AG08395 (cell line): Measurements from ENCODE around the gene SLC66A1.
"Not testable (repeated sequence)": the region's sequence is repeated elsewhere in the genome, so short reads cannot be mapped to it uniquely, and the experiment has no call there.

Experiments used
- DNase-seq: peaks from one replicate; pipeline ENCODE4 v3.0.0; 2012; ENCODE audit warnings: mixed read lengths, low spot score

Gene SLC66A1, protein sequence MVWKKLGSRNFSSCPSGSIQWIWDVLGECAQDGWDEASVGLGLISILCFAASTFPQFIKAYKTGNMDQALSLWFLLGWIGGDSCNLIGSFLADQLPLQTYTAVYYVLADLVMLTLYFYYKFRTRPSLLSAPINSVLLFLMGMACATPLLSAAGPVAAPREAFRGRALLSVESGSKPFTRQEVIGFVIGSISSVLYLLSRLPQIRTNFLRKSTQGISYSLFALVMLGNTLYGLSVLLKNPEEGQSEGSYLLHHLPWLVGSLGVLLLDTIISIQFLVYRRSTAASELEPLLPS

DNA sequence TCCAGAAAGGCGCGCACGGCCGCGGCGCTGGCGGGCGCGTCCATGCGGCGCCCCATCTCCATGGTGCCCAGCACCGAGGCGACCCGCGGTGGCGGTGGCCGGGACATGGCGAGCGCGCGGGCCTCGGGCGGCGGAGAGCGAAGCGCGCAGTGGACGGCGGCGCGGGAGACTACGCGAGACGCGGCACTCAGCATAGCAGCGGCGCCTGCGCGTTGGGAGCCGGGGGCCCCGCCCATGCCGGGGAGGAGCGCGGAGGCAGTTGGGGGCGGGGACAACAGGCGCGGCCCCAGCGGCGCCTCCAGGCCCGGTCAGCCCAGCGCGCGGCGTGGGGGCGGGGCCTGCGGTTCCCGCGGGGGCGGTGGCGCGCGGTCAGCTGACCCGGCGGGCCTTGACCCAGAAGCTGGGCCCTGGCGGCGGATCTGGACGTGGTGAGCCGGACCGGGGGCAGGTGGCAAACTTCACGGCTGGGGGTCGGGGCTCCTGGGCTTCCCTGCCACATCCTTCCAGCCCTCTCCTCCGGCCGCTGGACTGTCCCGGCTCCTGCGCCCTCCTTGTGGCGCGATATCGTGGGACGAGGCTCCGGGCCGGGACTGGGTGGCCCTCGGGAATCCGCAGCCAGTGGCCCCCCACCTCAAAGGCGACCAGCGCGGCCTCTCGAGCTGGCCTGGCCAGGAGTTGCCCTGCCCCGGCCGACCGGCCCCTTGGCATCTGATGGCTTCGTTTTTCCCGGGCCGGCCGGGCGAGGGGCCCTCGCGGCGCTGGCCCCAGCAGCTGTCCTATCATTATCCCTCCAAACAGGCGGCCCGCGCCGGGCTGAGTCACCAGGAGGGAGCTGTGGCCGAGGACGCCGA lies at the start of gene SLC66A1, which contains the start of gene AKR7A2:
SLC66A1 (plus strand) TSS at position 396 of the 851 bp plus-strand sequence. CDS start 5,352 bp downstream, outside the sequence.
AKR7A2 (minus strand) TSS at position 214 of the 851 bp plus-strand sequence; CDS start at position 194, 20 bp downstream.
- peak; percentile 99 for DNase-seq

GRCh38 chr1:19262744-19263143 lies 49.4 kb upstream of the SLC66A1 start:
- DNase-seq, result no peak

DNA sequence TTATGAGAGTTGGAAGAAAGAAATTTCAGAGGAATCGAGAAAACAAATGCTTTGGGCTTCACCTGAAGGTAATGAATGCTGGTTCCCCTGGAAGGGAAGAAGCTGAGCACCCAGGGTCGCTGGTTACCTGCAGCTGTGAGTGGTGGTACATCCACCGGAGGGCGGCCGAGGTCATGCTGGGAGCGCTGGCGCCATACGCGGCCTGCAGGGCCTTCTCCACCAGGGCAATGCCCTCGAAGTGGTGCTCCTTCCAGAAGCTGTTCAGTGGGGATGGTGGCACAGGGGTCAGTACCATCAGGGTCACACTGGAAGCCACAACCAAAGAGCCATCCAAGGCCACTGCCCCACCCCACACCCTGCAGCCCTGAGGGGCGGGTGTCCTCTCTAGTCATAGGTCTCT lies 43.7 kb upstream of the SLC66A1 start:
- DNase-seq, result no peak

DNA sequence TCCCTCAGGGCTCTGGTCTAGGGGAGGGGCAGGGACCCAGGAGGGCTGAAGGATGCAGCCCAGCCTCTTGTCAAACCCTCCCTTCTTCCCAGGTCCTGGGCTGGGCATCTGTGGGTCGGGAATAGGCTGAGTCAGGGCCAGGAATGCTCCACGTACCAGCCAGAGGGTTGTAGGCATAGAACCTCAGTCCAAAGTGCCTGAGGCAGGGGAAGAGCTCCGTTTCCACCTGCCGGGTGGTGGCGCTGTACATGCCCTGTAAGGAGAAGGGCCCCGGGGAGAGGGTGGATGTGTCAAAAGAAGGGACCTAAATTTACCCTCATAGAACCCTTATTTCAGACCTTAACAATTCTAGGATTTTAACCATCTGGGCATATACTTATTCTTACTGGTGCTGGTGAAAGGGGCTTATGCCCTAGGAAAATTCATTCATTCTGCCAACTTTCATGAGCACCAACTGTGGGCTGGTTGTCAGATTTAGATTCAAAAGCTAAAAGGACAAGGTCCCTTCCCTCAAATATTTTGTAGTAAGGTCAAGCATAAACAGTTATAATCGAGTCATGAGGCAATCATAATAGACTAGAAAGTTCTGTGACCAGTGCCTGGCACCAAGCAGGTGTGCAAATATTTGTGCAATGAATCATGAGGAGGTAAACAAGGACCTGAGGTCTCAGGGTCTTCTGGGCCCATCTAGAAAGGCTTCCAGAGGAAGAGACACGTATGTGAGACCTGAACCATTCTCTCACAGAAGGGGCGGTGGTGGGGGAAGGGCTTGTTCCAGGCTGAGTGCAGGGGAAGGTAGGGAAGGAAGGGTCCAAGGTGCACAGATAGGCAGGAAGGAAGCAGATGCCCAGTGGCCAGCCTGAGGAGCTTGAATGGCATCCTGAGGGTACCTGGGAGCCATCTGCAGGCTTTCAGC lies 42.4 kb upstream of the SLC66A1 start:
- DNase-seq, result not testable (repeated sequence)

DNA sequence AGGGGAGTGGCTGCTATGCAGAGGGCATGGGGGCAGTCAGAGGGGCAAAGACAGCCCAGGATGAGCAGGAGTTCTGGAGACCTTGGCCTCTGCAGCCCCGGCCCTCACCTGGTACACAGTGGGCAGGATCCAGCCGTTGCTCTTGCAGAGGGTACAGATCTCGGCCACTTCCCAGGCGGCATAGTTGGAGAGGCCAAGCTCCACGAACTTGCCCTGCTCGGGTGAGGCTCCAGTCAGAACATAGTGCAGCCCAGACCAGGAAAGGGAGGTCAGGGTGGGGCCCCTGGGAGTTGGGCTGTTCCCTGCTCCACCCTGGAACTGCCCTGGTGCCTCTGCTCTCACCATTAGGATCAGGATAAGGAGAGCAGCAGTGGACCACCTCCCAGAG lies 41.8 kb upstream of the SLC66A1 start:
- not testable (repeated sequence) for DNase-seq

DNA sequence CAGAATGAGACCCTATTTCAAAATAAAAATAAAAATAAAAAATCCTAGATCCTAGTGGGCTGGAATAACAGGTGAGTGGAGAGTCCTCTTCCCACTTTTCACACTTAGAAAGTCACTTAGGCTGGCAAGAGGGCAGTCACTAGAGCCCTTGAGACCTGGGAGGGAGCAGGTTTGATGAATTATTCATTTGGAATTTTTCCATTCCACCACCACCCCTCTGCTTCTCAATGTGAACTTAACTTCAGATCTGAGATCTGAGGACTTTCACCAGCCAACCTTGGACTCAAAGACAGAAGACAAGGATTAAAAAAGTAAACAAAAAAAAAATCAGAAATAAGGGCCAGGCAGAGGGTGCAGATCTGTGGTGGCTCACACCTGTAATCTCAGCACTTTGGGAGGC lies 40.1 kb upstream of the SLC66A1 start:
- DNase-seq, result no peak

GRCh38 chr1:19273106-19273843 lies 38.9 kb upstream of the SLC66A1 start:
- DNase-seq, result no peak

DNA sequence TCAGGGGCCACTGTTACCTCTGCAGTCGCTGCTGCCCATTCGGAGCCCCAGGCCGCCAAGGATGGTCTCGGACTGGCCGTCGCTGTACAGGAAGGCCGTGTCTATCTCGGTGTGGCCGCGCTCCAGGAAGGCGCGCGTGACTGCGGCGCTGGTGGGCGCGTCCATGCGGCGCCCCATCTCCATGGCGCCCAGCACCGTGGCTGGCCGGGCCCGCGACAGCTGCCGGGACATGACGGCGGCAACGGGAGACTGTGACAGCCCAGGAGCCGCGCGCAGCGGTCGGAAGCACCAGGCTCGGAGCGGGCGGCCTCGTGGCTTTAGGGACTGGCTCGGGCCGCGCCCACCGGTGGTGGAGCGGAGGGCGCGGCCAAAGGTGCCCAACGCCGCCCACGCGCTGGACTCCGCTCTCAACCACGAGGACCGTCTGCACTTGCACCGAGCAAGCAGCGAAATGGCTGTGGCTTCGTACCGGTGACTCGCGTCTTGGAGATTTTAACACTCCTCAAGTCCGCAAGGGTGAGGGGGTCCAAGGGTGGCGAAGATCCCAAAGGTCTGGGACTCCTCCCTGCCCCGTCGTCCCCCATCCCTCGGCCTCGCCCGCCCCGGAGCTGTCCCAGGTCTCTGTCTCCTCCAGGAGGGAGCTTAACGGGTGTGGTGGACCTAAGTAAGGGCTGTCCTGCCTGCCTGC lies 38.1 kb upstream of the SLC66A1 start:
- not testable (repeated sequence) for DNase-seq

DNA sequence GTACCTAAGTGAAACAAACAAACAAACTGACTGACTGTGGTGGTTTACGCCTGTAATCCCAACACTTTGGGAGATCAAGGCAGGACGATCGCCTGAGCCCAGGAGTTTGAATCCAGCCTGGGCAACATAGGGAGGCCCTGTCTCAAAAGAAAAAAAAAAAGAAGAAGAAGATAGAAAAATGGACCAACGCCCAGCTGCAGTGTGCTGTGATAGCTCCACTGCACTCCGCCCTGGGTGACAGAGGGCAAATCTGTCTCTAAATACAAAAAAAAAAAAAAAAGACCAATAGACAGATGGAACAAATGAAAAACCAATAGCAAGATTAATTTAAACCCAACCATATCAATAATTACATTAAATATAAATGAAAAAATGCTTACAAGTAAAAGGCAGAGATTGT lies 37.5 kb upstream of the SLC66A1 start:
- no peak for DNase-seq

- no peak for DNase-seq
Measured at GRCh38 chr1:19283891-19284290, 28.2 kb upstream of the SLC66A1 start.

GRCh38 chr1:19284881-19285280 lies 27.2 kb upstream of the SLC66A1 start:
- no peak for DNase-seq

GRCh38 chr1:19285366-19285765 lies 26.8 kb upstream of the SLC66A1 start:
- DNase-seq, result not testable (repeated sequence)

- not testable (repeated sequence) for DNase-seq
Measured at GRCh38 chr1:19285807-19286206, 26.3 kb upstream of the SLC66A1 start.

DNA sequence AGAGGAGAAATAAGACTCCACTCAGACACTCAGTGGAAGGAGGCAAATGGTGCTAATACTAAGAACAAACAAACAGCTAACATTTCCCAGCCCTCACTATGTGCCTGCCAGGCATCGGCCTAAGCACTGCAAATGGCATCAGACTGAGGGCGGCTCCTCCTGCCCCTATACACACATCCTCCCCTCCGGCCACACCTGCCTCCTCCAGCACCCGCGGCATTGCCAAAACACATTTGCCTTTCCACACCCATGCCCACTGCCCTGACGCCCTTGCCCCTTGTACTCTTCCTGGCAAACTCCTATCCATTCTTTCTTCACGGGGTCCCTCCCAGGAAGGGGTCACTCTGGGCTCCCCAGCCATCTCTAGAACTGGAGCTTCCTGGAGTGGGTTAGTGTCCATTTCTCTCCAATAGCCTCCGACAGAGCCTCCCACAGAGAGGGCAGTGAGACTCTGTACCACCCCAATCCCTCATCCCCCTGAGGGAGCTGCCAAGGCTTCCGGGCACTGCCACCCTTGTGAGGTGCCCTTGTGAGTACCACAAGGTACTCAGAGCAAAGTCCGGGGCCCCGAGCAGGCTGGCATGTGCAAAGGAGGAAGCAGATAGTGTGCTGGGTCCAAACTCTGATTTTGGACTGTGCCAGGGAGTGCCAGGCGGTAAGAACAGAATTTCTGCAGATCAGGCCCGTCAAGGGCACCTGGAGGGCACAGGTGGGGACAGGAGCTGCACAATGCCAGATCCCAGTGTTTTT lies 24.5 kb upstream of the SLC66A1 start:
- no peak for DNase-seq

- peak; percentile 63 for DNase-seq
Measured at GRCh38 chr1:19288324-19289241, 23.5 kb upstream of the SLC66A1 start, which contains the start of gene AKR7A3. AKR7A3 (minus strand) TSS chr1:19288770; CDS start chr1:19288709, 61 bp downstream.

GRCh38 chr1:19289244-19289643 lies 22.9 kb upstream of the SLC66A1 start:
- no peak for DNase-seq

DNA sequence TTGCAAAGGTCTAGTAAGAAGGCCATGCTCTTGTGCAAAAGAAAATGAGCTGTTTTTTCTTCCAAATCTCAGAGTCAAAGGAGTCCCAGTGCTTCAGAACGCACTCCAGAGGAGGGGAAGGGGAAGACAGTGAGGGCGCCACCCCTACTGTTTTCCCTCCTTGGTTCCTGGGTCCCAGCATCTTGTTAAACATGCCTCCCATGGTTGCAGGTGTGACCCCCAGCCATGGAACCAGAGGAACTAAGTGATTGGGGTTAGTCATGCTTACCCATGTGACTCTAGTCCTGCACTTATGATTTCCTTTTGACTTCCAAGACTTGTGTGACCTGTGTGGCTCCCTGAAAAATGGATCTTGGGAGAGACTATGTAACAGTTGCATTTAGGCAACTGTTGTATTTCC lies 17.5 kb upstream of the SLC66A1 start:
- DNase-seq, result no peak

DNA sequence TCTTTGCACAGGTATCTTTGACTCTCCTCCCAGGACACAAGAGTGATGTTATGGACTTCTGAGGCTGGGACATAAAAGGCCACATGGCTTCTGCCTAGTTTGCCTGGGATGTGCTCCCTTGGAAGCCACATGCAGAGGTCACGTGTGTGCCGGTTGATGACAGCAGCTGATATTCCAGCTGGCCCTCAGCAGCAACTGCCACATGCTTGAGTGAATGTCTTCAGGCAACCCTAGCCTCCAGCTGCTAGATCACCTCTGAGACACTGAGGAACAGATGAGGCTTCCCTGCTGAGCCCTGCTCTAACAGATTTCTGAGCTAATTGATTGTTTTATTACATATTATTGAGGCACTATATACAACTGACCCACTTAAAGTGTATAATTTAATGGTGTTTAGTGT lies 11.9 kb upstream of the SLC66A1 start:
- DNase-seq, result no peak

GRCh38 chr1:19304081-19304480 lies 8.0 kb upstream of the SLC66A1 start:
- not testable (repeated sequence) for DNase-seq
